NCI-H524 treated with DMSO at 0.1 percent for 48 hours (cell line): Measurements from ENCODE around the gene RIMKLA.

ENCODE experiments used
- DNase-seq: peaks from one replicate; lab custom pipeline; 2025; lab: John Stamatoyannopoulos, UW

RIMKLA gene

GRCh38 chr1:42430286-42431135 lies 49.9 kb downstream of the RIMKLA start:
- DNase-seq, result no peak

- no peak for DNase-seq
Observed at GRCh38 chr1:42431514-42431913, 50.9 kb downstream of the RIMKLA start.

DNA sequence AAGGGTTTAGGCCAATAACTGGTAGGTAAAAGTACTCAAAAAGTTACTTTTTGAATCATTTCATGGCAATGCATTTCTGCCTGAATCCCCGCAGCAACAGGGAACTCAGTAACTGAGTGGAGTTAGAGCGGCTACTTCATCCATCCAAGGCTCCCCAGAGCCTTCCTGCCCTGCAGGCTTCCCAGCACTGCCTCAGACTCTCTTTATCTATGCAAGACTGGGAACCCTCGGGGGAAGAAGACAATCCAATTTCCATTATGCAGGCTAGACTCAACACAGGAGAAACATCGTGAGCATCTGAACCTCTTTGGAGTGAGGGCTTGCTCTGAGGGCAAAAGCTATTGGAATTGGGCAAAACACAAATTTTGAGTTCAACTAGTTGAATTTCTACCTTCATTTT lies 52.1 kb downstream of the RIMKLA start:
- no peak for DNase-seq

DNA sequence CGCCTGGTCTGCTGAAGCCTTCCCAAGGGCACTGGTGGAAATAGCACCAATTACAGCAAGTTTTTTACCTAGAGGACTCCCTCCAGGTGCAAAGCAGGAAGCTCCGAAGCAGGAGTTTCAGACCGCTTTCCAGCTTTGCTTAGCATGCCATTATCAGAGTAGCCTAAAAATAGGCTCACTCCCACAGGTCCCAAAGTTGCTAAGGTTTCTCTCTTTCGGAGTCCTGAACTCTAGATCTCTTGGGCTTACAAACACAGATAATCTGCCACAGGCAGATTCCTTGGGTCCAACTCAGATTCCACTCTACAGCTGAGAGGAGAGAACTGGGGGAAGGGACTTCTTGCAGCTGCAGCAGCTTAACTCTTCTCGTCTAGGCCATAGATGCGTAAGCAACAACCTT lies 52.8 kb downstream of the RIMKLA start:
- no peak for DNase-seq

GRCh38 chr1:42434340-42434739 lies 53.7 kb downstream of the RIMKLA start:
- no peak for DNase-seq

GRCh38 chr1:42439940-42440339 lies 59.3 kb downstream of the RIMKLA start:
- DNase-seq, result no peak

- no peak for DNase-seq
Observed at GRCh38 chr1:42442662-42443061, 62.1 kb downstream of the RIMKLA start.

GRCh38 chr1:42449256-42449655 lies 68.7 kb downstream of the RIMKLA start:
- no peak for DNase-seq

DNA sequence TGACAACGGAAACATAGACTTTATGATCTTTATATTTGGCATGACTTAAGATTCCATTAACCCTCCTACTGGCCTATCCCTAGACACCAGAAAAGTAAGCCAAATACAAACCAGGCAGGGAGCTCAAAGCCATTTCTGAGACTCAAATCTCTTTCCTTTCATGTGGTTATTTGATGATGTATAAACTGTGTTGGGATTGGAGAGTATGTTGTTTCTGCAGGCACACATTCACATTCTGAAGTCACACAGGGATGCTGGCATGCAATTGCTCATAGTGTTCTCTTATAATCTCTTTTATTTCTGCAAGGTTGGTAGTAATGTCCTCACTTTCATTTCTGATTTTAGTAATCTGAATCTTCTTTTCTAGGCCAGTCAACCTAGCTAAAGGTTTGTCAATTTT lies 69.5 kb downstream of the RIMKLA start:
- DNase-seq, result no peak

- DNase-seq, result no peak
Observed at GRCh38 chr1:42453386-42453785, 72.8 kb downstream of the RIMKLA start.

GRCh38 chr1:42454403-42454802 lies 73.8 kb downstream of the RIMKLA start:
- no peak for DNase-seq

DNA sequence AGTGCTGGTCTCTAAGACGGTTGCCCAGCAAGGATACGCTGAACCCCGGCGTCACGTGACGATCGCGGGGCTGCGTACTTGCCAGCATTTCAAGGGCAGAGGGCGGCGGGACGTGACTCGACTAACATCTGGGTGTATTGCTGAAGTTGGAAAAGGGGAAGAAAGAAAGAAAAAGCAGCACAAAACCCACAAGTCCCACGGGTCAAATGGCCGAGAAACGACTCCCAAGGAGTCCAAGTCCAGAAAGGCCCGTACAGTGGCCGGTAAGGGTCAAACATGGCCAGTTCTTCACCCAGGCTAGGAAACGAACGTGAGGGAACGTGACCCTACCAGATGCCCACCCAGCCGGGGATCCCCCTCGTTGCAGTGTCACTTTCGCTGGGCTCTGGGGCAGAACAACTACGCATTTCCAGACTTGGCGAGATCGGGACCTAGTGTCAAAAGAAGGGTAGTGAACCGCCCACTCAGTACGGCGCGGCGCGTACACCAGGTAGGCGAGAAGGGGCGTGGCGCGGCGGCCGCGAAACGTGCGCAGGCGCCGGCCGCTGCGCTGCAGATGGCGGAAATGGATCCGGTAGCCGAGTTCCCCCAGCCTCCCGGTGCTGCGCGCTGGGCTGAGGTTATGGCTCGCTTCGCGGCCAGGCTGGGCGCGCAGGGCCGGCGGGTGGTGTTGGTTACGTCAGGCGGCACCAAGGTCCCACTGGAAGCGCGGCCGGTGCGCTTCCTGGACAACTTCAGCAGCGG lies 75.6 kb downstream of the RIMKLA start, which contains the start of the genes PPCS and ZMYND12:
PPCS (plus strand) TSS at position 534 of the 744 bp plus-strand sequence; CDS start at position 557, 23 bp downstream.
ZMYND12 (minus strand) TSS at position 13 of the 744 bp plus-strand sequence. CDS start 25 bp downstream, outside the sequence.
- DNase-seq, result peak; percentile 21

GRCh38 chr1:42456754-42457089 lies 76.1 kb downstream of the RIMKLA start:
- no peak for DNase-seq

GRCh38 chr1:42461196-42461595 lies 80.6 kb downstream of the RIMKLA start:
- no peak for DNase-seq

GRCh38 chr1:42462828-42463763 lies 82.5 kb downstream of the RIMKLA start, which contains the start of gene CCDC30:
CCDC30 (plus strand) TSS chr1:42463286; CDS start chr1:42480552, 17,266 bp downstream.
- DNase-seq, result peak; percentile 92

- no peak for DNase-seq
Observed at GRCh38 chr1:42463921-42464320, 83.3 kb downstream of the RIMKLA start.

DNA sequence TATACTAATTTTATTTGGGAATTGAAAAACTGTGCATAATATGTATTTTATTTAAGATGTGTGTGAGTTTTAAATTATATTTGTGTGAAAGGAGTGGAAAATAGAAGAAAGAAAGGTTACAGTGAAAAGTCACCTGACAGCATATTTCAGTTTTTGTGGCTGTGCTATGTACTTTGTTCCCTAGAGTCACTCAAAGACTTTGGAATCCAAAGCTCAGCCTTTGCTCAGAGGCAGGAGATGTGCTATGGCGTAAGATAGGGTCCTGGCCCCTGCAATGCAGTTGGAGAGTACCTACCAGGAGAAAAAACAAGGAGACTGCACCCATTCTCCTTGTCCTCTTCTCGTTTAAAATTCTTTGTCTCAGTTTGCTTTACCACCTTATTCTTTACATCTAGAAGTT lies 85.4 kb downstream of the RIMKLA start:
- no peak for DNase-seq

GRCh38 chr1:42469727-42470126 lies 89.1 kb downstream of the RIMKLA start:
- DNase-seq, result no peak
